Activated CD8-positive, alpha-beta T cell treated with anti-CD3 and anti-CD28 coated beads for 36 hours (primary cell): ENCODE measurements around the gene IKZF1. TPM values are rescaled to one million over a fixed set of nuclear protein-coding genes. Genes with fewer than 3 reads are reported as not detected.
A peak's percentile ranks its signal among the peaks of the same experiment; 100 is the strongest.

Source experiments
- ATAC-seq: fragments of 200-7000 bp; cut with Tn5 transposase; one replicate; pipeline ENCODE4 v1.10.0; 2021; ENCODE audit warnings: mild to moderate bottlenecking, moderate library complexity
- CTCF ChIA-PET: fragments of 350-600 bp; sonication (Branson Sonifier 250); formaldehyde crosslinking; loops from one replicate; lab custom pipeline; 2021; ENCODE audit warnings: antibody characterized with exemption; lab: Charles Lee
- POLR2A ChIA-PET: fragments of 350-600 bp; sonication (Branson Sonifier 250); formaldehyde crosslinking; loops from one replicate; lab custom pipeline; 2021; ENCODE audit warnings: antibody characterized with exemption; lab: Charles Lee
- DNase-seq: peaks from one replicate; pipeline ENCODE4 v3.0.0-alpha.2; 2020
- H3K27ac Mint-ChIP-seq: one replicate; pipeline ENCODE4 v1.8.0; 2021; ENCODE audit warnings: mild to moderate bottlenecking, mixed read lengths
- H3K27me3 Mint-ChIP-seq: one replicate; pipeline ENCODE4 v1.8.0; 2021; ENCODE audit warnings: mixed read lengths
- H3K36me3 Mint-ChIP-seq: one replicate; pipeline ENCODE4 v1.8.0; 2021; ENCODE audit warnings: low read depth, mixed read lengths
- H3K4me1 Mint-ChIP-seq: one replicate; pipeline ENCODE4 v1.8.0; 2021; ENCODE audit warnings: low read depth, mixed read lengths
- H3K4me3 Mint-ChIP-seq: one replicate; pipeline ENCODE4 v1.8.0; 2021; ENCODE audit warnings: mild to moderate bottlenecking, moderate library complexity, mixed read lengths
- H3K9me3 Mint-ChIP-seq: one replicate; pipeline ENCODE4 v1.8.0; 2021; ENCODE audit warnings: mixed read lengths
- CTCF ChIP-seq: fragments of 200-600 bp; IDR thresholded peaks from one replicate; pipeline ENCODE4 v1.8.0; 2022; ENCODE audit warnings: antibody characterized with exemption, mild to moderate bottlenecking
- intact Hi-C: fragments of 100-400 bp; cut with micrococcal nuclease; formaldehyde crosslinking; loops from one replicate; pipeline ENCODE4 v1.10.0; 2022
- total RNA-seq, 2 experiments: library from RNA; stranded (reverse); gene quantifications; one replicate each; pipeline ENCODE4 v1.2.3, GENCODE V29; 2021

The IKZF1 gene
- total RNA-seq, 2 experiments from 2014 or later: 277 to 295 TPM

GRCh38 chr7:50393547-50394252, 89.2 kb downstream of the IKZF1 start:
- intact Hi-C loops: loop anchor here (2.0 kb wide), 1 partner anchor 21 kb away; no protein-coding TSS in a partner anchor
- DNase-seq: peak; percentile 85
- POLR2A ChIA-PET: interaction anchor here (0.7 to 4.6 kb wide), 19 partner anchors 9 to 238 kb away, joined by 3 to 55 read pairs (median 6); no protein-coding TSS in a partner anchor

DNA sequence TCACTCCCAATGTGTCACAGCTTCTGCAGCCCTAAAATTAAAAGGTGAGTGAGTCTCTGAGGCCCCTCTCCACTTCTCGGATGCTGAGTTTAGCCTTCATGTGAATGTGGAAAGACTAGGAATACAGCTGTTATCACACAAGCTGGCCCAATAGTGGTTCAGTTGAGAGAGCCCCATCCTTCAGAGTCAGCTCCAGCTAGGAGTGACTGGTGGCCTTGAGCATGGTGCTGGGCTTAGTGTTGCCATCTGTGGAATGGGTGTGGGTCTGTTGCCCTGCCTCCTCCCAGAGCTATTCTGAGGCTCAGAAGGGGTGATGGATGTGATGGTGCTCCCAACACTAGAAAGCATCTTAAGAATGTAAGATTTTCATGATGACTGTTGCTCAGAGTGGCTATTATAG, 89.8 kb downstream of the IKZF1 start:
- Mint-ChIP-seq H3K36me3 (peaks cover 85% of the 10 kb centered on the region), H3K4me1 (peaks cover 87% of the 10 kb centered on the region), H3K4me3 (peak overlapping the region; percentile 61), H3K27ac (peak overlapping the region; percentile 98), H3K9me3 (no peaks in the 10 kb centered on the region), H3K27me3 (no peaks in the 10 kb centered on the region)
- ChIA-PET CTCF (interaction anchor here (0.8 to 1.7 kb wide), 6 partner anchors 10 to 26 kb away, joined by 3 to 6 read pairs (median 4); no protein-coding TSS in a partner anchor), POLR2A (interaction anchor here (0.7 to 4.6 kb wide), 17 partner anchors 9 to 238 kb away, joined by 3 to 55 read pairs (median 6); no protein-coding TSS in a partner anchor)
- intact Hi-C loops: no loop called here
- no peak for TF ChIP-seq CTCF
- DNase-seq (no peak), ATAC-seq (no peak)

More at GRCh38 chr7:50393547-50394252, 89.2 kb downstream of the IKZF1 start:
- CTCF ChIA-PET: interaction anchor here (0.7 to 1.7 kb wide), 7 partner anchors 11 to 189 kb away, joined by 3 to 6 read pairs (median 4); no protein-coding TSS in a partner anchor
- Mint-ChIP-seq H3K9me3 (no peaks in the 10 kb centered on the region), H3K4me1 (peaks cover 91% of the 10 kb centered on the region), H3K27ac (peak overlapping the region; percentile 98), H3K4me3 (peak overlapping the region; percentile 61), H3K27me3 (no peaks in the 10 kb centered on the region), H3K36me3 (peaks cover 86% of the 10 kb centered on the region)
- ATAC-seq: peak; percentile 11
- TF ChIP-seq CTCF: no peak

DNA sequence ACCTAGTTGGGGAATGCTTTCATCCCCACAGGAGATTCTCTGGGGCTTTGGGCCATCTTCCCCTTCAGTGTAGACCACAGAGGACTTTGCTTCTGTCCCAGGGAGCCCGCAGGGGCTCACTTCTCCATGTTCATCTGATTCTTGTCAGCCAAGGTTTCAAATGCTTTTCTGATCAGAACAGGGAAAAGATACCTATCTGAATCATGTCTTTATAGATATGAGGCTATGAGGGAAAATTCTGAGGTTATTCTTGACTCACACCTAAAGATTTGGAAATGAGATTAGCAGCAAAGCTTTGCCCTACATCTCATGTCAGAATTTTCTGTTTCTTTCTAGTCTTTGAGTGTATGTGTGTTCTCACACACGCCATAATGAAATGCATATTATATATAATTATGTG, 92.3 kb downstream of the IKZF1 start:
- Mint-ChIP-seq H3K4me1 (peaks cover 81% of the 10 kb centered on the region), H3K27ac (peak overlapping the region; percentile 88), H3K36me3 (peaks cover 86% of the 10 kb centered on the region), H3K4me3 (peak overlapping the region; percentile 55), H3K27me3 (no peaks in the 10 kb centered on the region), H3K9me3 (no peaks in the 10 kb centered on the region)
- peak; percentile 35 for ATAC-seq
- intact Hi-C loops: loop anchor here (5.0 kb wide), 1 partner anchor 35 kb away; no protein-coding TSS in a partner anchor
- DNase-seq: no peak
- TF ChIP-seq CTCF: no peak
- ChIA-PET CTCF (interaction anchor here (0.9 to 3.3 kb wide), 8 partner anchors 11 to 191 kb away, joined by 3 to 10 read pairs (median 3); no protein-coding TSS in a partner anchor), POLR2A (interaction anchor here (1.1 to 3.2 kb wide), 12 partner anchors 12 to 247 kb away, joined by 3 to 11 read pairs (median 4); no protein-coding TSS in a partner anchor)

DNA sequence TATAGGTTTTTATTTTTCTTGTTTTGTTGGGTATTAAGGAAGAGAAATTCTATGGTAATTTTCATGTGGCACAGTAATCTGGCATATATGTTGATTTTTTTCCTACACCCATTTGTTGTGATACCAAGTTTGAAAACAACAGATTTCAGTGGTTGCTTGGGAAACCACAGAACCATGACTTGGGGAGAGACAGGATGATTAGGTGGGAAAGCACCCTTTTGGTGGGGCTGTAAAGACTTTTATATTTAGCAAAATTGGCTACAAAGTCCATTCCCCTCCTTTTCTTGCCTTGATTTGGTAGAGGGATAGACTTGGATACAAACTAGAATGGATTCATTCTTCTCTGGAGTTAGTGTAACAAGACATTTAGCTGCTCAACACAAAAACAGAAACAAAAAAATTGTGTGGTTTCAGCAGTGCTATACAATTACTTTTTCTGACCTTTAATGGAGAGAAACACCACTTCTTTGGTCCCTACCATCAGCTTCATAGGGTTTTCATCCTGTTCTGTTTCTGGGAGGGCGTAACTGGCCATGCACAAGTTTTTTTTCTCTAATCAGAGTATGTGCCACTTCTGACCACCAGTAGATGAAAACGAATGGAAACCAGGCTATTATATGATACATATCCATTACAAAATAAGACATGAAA, 92.9 kb downstream of the IKZF1 start:
- ChIA-PET CTCF (interaction anchor here (0.9 to 3.3 kb wide), 9 partner anchors 10 to 192 kb away, joined by 3 to 10 read pairs (median 3); no protein-coding TSS in a partner anchor), POLR2A (interaction anchor here (0.8 to 3.2 kb wide), 15 partner anchors 8 to 248 kb away, joined by 3 to 11 read pairs (median 4); no protein-coding TSS in a partner anchor)
- intact Hi-C loops: loop anchor here (5.0 kb wide), 1 partner anchor 35 kb away; no protein-coding TSS in a partner anchor
- Mint-ChIP-seq H3K27ac (peak overlapping the region; percentile 88), H3K36me3 (peaks cover 86% of the 10 kb centered on the region), H3K27me3 (no peaks in the 10 kb centered on the region), H3K4me1 (peaks cover 81% of the 10 kb centered on the region), H3K4me3 (no peak overlapping the region), H3K9me3 (no peaks in the 10 kb centered on the region)
- no peak for TF ChIP-seq CTCF
- ATAC-seq: peak; percentile 16
- peak; percentile 69 for DNase-seq
